Activated CD4-positive, alpha-beta T cell treated with anti-CD3 and anti-CD28 coated beads for 48 hours (primary cell): ENCODE data around the gene PTPRG.
"Not testable (repeated sequence)": the region's sequence is repeated elsewhere in the genome, so short reads cannot be mapped to it uniquely, and the experiment has no call there.

Source experiments
- DNase-seq: peaks from one replicate; pipeline ENCODE4 v3.0.0-alpha.2; 2020

PTPRG gene

GRCh38 chr3:61687663-61688306 lies 126.4 kb downstream of the PTPRG start:
- no peak for DNase-seq

DNA sequence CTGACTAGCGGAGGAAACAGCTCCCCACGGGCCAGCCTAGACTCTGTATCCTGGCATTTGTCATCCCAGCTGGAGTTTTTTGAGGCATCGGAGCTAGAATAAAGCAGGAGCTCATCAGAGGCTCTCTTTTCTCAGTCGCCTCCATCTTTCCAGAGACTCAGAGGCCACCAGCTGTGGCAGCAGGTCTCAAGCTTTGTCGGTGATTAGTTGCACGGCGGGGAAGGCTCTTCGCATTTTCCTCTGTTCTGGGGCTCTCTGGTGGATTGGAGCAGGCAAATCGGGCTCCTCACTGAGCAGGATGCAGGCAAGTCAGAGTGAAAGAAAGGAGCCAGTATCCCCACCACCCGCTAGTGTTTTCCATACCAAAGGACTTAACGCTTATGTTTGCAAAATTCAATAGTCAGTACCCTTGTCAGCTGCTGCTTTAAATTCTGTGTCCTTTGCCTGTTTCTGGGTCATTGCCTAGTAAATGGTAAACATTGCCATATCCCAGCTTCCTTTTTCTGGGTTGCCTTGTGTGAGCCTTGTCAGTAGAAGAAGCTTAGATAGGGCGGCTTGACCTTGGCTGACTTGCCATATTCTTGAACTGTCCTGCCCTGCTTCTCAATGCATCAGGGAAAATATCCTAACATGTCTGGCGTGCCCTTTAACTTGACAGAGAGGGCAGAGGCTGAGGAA lies 127.1 kb downstream of the PTPRG start:
- no peak for DNase-seq

DNA sequence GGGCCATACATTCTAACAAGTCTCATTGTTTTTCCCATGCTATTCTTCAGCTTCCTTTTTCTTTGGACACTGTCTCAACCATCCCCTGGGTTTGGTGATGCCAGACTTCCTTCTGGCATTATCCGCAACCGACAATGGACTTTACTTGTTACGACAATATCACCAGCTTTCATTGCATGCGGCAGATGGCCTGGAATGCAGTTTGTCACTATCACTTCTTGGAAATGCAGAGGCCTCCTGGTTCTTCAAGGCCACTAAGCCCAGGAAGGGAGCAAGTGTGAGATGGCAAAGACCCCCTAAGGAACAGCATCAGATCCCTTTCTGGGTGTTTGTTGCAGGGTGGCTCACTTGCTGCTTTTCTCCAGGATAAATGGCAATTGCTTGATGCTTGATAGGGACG lies 128.6 kb downstream of the PTPRG start:
- no peak for DNase-seq

- DNase-seq: no peak
Measured at GRCh38 chr3:61691466-61691865, 130.1 kb downstream of the PTPRG start.

- no peak for DNase-seq
Measured at GRCh38 chr3:61697301-61697700, 135.9 kb downstream of the PTPRG start.

GRCh38 chr3:61698278-61699072 lies 137.1 kb downstream of the PTPRG start:
- DNase-seq: not testable (repeated sequence)

DNA sequence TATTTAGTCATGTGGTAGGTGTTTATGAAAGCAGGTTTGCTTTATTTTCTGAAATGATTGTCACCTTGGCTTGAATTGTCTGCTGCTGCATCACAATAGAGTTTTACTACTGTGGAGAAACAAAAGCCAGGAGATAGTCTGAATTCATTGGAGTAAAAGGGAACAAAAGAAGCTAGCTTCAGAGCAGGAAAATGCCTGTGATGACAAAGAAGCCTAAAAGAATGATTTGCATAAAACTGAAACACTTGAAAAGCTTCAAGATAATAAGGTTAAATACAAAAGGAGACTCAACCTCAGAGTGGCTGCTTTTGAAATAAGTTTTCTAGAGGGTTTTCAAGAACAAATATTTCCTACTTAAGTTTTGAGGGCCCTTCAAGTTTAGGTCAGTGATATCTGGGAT lies 138.3 kb downstream of the PTPRG start:
- DNase-seq: no peak

DNA sequence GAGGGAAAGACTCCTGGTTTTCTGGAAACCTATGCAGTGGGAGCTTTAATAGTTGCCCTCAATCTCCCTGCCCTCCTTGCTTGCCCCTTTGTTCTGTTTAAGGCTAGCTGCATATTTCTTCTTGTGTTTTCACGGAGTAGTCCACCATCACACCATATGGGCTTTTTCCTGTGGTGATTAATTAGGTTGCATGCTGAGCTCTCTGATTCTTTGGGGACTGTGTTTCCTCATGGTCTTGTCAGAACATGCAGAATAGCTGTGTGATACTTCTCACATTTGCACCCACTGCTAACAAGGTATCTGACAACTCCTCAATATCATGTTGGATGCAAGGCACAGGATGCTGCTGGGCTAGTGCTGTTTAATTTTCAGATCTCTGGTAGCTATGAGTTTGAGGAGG lies 139.6 kb downstream of the PTPRG start:
- no peak for DNase-seq

DNA sequence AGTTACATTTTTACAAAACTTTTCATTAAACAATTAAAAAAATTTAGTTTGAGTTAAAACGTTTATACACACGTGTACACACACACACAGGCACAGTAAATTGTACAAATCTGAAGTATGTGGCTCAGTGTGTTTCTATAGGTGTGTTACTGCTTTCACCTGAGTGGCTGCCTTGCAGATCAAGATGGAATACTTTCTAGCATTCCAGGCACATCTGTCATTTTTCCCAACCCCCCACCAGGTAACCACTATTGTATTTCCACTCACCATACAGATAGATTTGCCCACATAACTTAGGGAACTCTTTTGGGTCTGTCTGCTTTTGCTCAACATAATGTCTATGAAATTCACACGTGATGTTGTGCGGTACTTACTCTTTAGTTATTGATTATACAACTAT lies 141.1 kb downstream of the PTPRG start:
- no peak for DNase-seq

GRCh38 chr3:61704807-61705206 lies 143.4 kb downstream of the PTPRG start:
- DNase-seq: no peak

DNA sequence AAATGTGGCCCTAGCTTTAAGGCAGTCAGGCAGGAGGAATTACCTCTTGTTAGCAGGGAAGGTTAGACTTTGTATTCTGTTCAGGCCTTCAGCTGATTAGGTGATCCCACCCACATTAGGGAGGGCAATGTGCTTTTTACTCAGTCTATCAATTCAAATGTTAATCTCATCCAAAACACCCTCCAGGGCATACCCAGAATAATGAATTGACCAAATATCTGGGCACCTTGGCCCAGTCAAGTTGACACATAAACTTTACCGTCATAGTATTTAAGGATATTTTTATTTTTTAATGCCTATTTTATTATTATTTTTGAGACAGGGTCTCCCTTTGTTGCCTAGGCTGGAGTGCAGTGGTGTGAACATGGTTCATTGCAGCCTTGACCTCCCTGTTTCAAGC lies 146.1 kb downstream of the PTPRG start:
- no peak for DNase-seq

GRCh38 chr3:61710920-61711319 lies 149.5 kb downstream of the PTPRG start:
- not testable (repeated sequence) for DNase-seq

DNA sequence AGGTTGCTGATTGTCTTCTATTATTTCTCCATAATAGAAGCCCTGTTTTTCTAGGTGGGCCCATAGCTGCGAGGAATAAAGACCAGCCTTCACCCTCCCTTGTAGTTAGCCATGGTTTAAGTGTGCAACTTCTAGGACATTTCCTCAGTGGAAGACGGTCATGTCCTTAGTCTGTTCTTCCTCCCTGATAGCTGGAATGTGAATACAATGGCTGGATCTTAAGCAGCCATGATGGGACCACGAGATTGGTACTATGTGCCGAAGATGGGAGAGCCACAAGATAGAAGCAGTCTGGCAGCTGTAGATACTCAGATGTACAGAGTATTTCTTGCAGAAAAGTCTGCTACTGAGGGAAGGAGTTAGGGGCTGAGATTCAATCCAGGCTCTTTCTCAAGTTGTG lies 152.9 kb downstream of the PTPRG start:
- no peak for DNase-seq

DNA sequence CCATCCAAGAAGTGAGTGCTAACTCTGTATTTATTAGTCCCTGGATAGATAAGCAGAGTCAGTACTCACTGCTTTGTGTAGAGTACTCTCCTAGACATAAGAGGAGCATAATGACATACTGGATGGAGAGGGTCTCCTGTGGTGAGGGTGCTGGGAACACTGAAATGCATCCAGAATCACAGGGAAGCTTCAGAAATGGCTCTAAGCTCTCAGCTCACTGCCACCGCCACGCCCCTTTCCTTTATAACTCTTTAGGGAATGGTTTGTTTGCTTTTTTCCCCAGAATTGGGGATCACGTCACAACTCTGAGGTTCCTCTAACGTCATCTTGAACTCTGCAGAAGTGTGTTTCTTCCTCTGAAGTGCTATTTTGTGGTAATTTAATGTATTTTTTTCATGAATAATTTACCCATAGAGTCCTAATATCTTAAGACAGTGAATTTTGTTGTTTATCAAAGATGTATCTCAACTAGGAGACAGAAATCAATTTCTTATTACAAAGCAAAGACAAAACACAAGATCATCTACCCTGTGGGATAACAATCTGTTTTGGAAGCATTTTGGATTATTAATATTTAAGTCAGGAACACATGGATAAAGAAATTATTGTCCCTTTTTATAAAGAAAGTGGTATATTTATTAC lies 154.6 kb downstream of the PTPRG start:
- no peak for DNase-seq

- DNase-seq: not testable (repeated sequence)
Measured at GRCh38 chr3:61716693-61717092, 155.3 kb downstream of the PTPRG start.

DNA sequence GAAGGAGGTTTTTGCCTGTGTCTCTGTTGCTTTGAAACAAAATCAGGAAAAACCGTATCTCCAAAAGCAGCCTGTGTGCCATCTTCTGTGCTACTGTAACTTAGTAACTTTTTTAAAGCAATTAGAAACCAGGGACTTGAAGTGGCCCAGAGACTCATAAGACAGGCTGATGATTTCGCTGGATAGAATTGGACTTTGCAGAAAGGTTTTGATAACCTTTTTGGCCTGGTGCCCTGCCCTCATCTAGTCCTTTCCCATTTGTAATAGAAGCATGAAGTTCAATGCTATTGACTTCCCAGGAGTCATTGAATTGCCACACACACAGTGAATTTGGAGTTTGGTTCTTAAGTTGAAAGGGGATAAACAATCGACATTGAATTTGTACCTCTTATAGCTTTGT lies 157.2 kb downstream of the PTPRG start:
- DNase-seq: no peak

DNA sequence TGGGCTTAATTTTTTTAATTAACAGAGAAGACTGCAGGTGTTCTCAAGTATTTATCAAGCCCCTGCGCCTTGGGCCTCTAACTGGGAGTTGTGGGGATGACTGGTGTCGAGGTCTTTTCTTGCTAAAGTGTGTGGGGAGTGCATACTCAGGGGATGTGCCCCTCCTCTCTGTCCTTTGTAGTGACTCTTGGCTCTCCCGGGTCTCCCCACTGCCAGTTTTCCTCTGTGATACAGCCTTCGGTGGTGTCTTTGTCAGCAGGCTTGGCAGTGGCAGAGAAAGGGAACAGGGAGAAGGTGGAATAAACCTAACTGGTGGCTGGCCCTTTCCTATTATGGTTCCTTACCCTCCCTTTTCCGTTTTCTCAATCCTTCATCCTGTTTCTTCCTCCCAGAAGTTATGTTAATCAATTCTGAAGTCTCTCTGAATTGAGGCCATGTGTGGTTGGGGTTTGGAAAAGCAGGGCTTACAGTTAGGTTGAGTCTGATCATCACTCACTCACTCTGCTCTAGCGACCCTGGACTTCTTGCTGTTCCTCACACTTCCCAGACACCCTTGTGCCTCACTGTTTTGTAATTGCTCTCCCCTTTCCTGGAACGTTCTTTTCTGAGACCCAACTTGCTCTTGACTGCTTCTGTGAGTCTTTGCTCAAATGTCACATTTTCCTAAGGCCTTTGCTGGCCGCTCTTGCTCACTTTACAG lies 158.1 kb downstream of the PTPRG start:
- no peak for DNase-seq

DNA sequence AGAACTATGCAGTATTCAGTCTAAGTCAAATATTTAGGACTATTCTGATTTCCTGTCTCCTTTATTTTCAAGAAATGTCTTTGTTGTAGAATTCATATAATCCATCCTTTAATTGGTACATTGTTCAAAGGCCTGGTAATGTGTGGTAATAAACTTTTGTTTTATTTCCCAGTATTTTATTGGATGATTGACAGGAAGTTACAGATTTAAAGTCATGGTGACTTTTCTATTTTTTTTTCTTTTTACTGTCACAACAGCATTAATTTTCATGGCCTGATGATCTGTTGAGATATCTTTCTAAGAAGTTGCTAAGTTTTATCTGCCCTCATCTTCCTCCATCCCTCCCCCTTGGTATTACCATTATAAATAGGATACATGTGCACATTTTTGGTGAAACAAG lies 161.7 kb downstream of the PTPRG start:
- no peak for DNase-seq

GRCh38 chr3:61724183-61724582 lies 162.8 kb downstream of the PTPRG start:
- no peak for DNase-seq

GRCh38 chr3:61724801-61725200 lies 163.4 kb downstream of the PTPRG start:
- no peak for DNase-seq

DNA sequence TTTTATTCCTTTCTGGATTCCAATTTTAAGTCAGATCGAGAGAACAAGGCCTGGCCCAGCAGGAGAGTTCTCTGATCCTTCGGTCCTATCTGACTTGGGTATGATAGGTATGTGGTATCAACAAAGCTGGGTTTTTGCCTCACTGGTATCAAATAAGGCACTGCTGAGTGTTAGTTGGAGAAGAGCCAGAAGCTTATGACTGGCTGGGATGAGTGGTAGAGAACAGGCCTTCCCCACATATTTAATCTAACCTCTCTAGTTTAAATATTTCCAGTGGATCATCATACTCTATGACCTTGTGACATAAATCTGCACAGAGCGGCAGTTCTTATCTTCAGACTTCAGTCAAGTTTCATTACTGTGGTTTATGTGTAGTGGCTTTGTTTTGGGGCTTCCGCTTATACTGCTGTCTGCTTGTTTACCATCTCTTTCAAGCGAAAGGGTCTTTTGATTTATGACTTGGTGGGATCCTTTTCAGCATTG lies 164.5 kb downstream of the PTPRG start:
- DNase-seq: no peak

GRCh38 chr3:61727435-61727834 lies 166.1 kb downstream of the PTPRG start:
- no peak for DNase-seq
